SU-DHL-6 (cell line): Measurements from ENCODE around the gene ZNF780B.

Source experiments
- EZH2phosphoT487 ChIP-seq: fragments of 200-600 bp; sonication (generic), shearing (Covaris generic); conservative IDR thresholded peaks from 2 replicates; pipeline ENCODE4 v1.6.1; 2018; ENCODE audit warnings: mild to moderate bottlenecking, antibody characterized with exemption, low read length, moderate library complexity, mixed read lengths
- TF ChIP-seq, protein P1 (sequence below): fragments of 200-600 bp; sonication (generic); IDR thresholded peaks from one replicate; pipeline ENCODE4 v1.5.1; 2017; ENCODE audit warnings: antibody characterized with exemption, mild to moderate bottlenecking, low read length, moderate library complexity; ENCODE audit not compliant: insufficient read depth, poor library complexity, severe bottlenecking

GRCh38 chr19:40055049-40055448 is 982 bp downstream of the ZNF780B start:
- TF ChIP-seq, protein P1, sequence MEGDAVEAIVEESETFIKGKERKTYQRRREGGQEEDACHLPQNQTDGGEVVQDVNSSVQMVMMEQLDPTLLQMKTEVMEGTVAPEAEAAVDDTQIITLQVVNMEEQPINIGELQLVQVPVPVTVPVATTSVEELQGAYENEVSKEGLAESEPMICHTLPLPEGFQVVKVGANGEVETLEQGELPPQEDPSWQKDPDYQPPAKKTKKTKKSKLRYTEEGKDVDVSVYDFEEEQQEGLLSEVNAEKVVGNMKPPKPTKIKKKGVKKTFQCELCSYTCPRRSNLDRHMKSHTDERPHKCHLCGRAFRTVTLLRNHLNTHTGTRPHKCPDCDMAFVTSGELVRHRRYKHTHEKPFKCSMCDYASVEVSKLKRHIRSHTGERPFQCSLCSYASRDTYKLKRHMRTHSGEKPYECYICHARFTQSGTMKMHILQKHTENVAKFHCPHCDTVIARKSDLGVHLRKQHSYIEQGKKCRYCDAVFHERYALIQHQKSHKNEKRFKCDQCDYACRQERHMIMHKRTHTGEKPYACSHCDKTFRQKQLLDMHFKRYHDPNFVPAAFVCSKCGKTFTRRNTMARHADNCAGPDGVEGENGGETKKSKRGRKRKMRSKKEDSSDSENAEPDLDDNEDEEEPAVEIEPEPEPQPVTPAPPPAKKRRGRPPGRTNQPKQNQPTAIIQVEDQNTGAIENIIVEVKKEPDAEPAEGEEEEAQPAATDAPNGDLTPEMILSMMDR = no peak
- no peak for TF ChIP-seq EZH2phosphoT487
